GM10847 (cell line): ENCODE results near the gene FERD3L.

ENCODE experiments used
- POLR2A ChIP-seq: IDR thresholded peaks from 2 replicates; pipeline ENCODE4 v1.6.1; 2011; ENCODE audit not compliant: insufficient read length; ENCODE audit errors: extremely low read depth

FERD3L gene

DNA sequence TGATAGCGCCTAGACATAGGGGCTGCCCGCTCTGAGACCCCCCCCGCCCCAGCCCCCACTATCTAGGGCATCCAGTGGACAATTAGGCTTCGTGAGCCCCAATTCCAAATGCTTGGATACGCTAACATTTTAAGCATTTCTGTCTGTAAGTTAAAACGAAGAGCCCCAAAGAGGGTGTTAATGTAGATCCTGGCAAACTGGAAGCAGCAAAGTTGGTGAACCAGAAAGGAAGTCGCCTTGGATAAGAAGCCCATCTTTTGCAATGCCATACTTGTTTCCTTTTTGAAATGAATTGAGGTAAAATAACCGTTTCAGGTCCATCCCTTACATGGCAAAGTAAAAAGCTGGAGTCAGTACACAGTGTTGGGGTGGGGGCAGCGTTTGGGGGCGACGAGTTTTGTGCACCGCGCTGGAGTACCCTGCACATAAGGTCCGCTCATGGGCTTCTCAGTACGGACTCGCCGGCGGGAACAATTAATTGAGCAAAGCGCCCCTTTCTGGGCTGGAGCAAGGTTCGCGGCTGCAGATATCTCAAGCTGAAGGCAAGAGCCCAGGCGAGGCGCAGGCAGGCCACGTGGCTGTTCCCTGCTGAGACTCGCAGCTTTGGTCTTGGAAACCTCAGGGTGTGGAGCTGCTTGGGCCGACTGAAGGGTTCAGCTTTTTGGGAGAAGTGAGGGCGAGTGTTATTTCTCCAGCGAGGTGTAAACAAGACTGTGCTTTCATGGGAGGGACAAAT lies 26.4 kb downstream of the FERD3L start:
- TF ChIP-seq POLR2A, result no peak

DNA sequence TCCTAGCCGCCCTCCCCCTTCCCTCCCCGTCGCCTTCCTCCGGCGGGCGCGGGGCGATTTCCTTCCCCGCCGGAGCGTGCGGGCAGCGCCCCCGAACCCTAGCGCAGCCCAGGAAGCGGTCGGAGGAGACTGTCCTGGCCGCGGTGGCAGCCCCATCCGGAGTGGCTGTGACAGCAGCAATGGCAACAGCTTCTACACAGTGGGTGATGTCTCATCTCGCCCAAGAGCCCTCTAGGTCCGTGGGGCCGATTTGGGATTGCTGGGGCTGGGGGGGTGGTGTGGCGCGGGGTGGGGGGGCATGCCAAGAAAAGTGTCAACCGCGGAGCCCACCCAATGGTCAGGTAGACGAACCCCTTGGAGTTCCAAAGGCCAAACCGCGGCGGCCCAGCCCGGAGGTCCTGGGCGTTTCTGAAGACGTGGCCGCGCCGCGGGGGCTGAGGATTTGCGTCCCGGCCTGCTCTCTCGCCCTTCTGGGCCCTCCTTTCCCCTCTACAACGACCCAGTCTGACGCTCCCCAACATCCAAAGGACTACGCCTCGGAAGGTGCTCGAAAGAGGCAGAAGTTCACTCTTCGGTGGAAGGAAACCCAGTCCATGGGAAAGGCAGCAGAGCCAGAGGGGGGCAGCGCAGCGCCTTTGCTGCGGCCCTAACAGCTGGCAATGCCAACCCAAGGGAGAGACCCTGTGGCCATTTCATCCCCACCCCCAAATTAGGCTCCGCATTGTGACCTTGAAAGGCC lies 27.2 kb downstream of the FERD3L start:
- TF ChIP-seq POLR2A, result no peak

DNA sequence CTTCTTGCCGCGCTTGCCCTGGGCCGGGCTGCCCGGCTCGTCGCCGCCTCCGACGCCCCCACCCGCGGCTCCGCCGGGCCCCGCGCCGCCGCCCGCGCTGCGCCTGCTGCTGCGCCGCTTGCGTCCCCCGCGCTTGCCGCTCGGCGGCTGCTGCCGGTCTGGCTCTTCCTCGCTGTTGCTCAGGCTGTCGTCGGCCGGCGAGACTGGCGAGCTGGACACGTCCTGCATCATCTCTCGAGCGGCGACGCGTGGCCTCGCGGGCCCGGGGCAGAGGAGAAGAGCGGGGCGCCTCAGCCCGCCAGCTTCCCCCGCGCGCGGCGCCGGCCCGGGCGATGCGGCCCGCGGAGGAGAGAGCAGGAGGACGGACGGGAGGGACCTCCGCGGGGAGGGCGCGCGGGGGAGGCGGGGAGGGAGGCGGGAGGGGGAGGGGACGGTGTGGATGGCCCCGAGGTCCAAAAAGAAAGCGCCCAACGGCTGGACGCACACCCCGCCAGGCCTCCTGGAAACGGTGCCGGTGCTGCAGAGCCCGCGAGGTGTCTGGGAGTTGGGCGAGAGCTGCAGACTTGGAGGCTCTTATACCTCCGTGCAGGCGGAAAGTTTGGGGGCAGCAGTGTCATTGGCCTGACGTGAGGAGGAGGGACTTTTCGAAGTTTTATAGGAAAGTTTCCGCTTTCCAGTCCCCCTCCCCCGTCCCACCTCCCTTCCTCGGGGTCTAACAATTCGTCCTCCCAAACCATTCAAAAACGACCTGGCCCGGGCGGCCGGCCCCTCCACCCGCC lies 27.9 kb downstream of the FERD3L start, which contains the start of gene TWIST1:
Gene TWIST1, minus strand, starts transcription at position 546 of the 779 bp plus-strand sequence. Its CDS starts 315 bp downstream, at position 231.
- TF ChIP-seq POLR2A, result no peak

DNA sequence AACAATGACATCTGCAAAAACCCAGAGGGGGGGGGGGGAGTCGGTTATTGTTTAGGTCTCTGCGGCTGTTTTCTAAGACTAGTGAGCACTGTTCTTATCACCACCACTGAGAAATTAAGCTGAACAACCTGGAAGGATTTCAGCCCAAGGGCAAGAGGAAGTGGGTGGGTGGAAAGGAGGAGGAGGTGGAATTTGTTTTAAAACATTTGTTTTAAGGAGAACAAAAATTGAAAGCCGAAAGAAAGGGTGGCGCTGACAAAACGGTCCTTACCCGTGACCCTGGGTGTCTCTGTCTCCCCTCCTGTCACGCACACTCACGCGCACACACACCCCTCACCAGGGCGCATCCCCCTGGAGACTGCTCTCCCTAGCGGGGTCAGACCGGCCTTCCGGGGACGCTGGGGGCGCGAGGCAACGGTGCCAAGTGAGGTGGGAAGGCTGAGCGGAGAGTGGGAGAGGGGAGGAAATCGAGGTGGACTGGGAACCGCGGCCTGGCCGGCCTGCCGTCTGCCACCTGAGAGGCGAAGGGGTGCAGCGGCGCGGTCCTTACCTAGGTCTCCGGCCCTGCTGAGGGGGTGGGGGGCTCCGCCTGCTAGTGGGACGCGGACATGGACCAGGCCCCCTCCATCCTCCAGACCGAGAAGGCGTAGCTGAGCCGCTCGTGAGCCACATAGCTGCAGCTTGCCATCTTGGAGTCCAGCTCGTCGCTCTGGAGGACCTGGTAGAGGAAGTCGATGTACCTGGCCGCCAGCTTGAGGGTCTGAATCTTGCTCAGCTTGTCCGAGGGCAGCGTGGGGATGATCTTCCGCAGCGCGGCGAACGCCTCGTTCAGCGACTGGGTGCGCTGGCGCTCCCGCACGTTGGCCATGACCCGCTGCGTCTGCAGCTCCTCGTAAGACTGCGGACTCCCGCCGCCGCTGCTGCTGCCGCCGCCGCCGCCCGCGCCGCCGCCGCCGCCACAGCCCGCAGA lies 28.8 kb downstream of the FERD3L start:
- TF ChIP-seq POLR2A, result no peak

DNA sequence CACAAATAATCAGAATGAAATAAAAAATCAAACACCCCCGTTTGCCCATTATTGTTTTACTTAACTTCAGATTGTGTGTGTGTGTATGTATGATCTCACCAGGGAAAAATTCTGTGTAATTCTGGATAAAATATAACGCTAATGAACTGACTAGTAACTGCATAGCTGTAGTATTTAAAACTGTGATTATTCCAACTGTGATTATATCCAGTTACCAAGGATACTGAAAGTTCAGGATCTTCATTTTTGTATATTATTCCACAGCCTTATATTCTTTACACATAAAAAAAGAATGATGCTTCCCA lies 30.7 kb downstream of the FERD3L start:
- TF ChIP-seq POLR2A, result no peak

DNA sequence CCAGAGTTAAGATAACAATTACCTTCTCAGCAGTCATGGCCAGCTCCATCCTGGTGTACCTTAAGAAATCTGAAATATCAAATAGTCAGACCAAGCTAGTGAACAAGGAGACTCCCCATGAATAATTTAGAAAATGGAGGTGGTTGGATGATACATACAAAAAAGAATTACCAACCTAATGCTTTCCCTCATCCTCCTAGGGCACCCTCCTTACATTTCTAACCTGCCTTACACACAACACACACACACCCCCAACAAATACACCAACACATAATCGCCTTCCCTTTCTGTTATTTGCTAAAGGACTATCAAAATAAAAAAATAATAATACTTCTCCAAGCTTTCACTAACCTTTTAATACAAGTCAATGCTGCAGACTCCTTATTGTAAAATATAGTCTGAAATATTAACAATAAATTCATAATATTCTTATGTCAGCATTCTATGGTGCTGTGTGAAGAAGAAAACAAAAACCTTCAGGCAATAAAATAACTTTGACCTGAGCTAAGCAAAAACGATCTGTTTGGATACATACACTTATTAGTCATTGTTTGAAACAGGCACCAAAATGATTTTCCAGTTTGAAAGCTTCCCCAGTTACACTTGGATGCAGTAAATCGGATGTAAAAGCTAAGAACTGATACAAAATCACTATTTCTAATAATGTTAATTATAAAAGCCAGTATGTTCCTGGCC lies 31.2 kb downstream of the FERD3L start:
- TF ChIP-seq POLR2A, result no peak

DNA sequence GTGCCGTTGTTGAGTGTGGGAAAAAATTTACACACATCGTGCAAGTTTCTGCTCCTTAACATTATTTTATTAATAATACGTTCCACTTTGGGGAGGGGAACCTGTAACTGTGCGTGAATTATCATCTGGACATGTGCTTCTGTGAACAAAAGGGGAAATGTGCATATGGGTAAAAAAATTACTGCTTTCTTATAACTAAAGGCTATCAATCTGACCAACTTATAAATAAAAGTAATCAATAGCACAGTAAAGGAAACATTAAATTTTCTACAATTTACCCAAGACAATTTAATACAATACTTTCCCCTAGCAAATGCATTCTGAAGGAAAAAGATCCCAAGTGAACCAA lies 32.2 kb downstream of the FERD3L start:
- no peak for TF ChIP-seq POLR2A

DNA sequence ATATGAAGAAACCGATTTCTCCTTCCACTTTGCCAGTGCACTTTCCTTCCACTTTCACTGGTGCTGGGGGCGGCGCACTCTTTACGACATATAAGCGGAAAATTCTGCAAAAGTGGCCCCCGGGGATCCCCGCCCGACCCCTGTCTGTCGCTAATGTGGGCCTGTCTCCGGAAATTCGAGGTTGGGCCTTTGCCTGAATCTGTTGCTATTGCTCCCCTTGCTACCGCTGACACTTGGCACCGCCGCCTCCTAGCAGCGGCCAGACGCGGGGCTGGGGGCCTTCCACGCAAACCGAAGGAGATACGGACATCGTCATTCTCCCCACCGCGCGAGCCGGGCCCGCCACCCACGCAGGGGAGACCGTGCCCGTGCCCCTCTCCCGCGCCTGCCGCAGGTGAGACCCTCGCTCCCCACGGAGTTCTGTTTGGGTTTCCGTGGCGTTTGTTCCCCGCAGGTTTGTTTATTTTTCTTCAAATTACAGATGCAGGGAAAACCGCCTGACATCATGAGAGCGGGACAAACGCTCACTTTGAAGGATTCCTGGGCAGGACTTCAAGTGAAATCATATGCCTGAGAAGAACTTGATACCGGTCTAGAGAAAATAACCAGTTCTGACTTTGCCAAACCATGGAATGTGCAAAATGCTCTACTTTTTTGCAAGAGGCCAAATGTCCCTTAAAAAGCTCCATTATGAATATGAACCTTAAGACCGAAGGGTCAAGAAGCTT lies 32.8 kb downstream of the FERD3L start:
- no peak for TF ChIP-seq POLR2A

DNA sequence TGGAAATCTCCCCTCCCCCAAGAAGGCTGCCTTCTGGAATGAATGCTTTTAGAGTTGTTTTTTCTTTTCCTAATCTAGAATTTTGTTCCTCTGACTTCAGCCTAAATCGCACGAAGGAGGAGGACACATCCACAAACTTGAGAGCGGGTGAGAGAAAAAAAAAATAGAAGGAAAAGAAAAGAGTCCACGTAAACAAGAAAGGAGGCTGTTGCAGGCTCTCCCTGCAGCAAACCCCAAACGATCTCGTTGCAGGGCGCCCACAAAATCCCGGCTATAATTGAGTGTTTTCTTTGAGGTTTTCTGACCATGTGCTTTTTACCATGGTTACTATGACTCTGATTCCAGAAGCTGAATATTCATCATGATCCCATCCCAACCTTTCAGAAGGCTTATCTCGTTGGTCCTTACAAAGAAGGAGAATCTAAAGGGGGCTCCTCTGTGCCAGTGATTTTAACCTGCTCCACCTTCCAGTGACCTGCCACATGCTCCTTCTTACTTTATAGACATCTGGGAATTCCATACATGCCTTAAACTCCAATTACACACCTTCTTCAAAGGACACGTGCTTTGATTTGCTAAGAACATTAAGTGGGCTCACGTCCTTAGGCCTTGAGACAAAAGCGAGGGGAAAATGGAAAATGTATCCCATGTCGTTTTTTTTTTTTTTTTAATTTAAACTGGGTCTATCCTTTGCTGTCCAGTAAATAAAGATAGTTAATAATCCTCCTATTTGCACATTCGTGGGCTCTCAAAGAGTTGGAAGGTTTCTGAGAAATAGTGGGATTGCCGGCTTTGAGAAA lies 33.5 kb downstream of the FERD3L start:
- no peak for TF ChIP-seq POLR2A

DNA sequence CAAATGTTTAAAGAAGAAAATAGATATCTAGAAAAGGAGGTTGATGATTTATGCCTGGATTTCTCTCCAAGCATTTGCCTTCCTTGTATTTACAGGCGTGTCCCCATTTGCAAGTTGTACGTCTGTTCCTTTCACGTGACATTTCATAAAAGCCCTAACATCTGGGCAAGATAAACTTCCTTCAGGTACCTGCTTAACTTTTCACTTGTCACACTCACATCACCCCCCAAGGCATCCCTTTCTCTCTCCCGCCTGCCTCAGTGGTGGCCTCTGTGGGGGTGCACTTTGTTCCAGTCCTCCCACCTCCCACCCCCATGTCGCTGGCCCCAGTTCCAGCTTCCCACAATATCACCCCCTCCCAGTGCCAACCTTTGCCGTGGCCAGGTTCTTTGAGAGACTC lies 34.4 kb downstream of the FERD3L start:
- no peak for TF ChIP-seq POLR2A

DNA sequence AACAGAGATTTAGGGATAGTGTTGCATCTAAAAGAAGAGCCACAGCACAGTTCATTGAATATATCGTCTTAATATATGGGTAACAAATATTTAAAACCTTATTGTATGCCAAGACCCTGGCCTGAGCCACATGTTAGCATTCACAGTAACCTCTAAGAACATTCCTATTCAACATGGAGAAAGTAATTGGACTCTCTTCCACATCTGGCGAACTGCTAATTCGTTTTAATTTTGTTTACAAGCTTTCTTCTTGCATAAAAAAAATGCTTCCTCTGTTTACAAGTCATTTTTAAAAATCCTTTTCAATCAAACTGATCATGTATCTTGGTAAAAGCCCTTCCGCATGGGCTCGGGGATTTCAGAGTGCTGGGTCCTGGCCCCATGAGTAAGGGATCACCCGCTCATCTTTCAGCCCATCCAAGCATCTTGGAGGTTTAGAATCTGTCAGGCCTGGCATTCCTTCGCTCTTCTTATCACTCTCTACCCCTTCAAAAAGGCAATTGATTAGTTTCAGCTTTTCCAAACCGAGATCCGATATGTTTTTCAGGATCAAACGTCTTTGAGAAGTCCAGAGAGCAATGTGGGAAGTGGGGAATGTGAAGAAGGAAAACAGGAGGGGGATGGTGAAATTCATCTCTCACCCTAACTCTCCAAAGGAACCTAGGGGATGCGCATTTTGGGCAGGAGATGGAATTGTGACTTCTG lies 35.0 kb downstream of the FERD3L start:
- TF ChIP-seq POLR2A, result no peak
